ENCODE results near the gene C10orf95.
"Not testable (repeated sequence)": the region's sequence is repeated elsewhere in the genome, so short reads cannot be mapped to it uniquely, and the experiment has no call there.

C10orf95 gene

GRCh38 chr10:102465466-102465865, 14.1 kb upstream of the C10orf95 start:
- Histone ChIP-seq H3K36me3 (ENCODE audit: control insufficient read depth in 1 of 2, insufficient read depth in 2 of 2, low read length in 2 of 2) (no peaks in the 10 kb centered on the region), H3K9ac (ENCODE audit: low read depth in 1 of 2, low read length in 2 of 2) (no peak overlapping the region), H3K27me3 (ENCODE audit: control insufficient read depth in 1 of 2, insufficient read depth in 2 of 2, low read length in 2 of 2) (no peaks in the 10 kb centered on the region), H3K27ac (ENCODE audit: low read depth, low read length) (no peak overlapping the region), H3K9me3 (ENCODE audit: control insufficient read depth in 1 of 2, low read length in 2 of 2) (no peaks in the 10 kb centered on the region), H3K4me3 (ENCODE audit: low read depth in 1 of 2, low read length in 2 of 2) (no peak overlapping the region), H3K4me1 (ENCODE audit: control insufficient read depth in 1 of 2, insufficient read depth in 2 of 2, low read length in 2 of 2) (peaks cover 23 to 25% of the 10 kb centered on the region in 2 donors)

- H3K4me3 ChIP-seq (ENCODE audit: low read depth in 1 of 2, low read length in 2 of 2), result no peak overlapping the region
- peaks cover 23 to 25% of the 10 kb centered on the region in 2 donors for H3K4me1 ChIP-seq (ENCODE audit: control insufficient read depth in 1 of 2, insufficient read depth in 2 of 2, low read length in 2 of 2)
- no peaks in the 10 kb centered on the region for H3K27me3 ChIP-seq (ENCODE audit: control insufficient read depth in 1 of 2, insufficient read depth in 2 of 2, low read length in 2 of 2)
Measured at GRCh38 chr10:102463983-102464382, 12.6 kb upstream of the C10orf95 start.

GRCh38 chr10:102462512-102463054, 11.2 kb upstream of the C10orf95 start:
- peaks cover 23 to 25% of the 10 kb centered on the region in 2 donors for H3K4me1 ChIP-seq (ENCODE audit: control insufficient read depth in 1 of 2, insufficient read depth in 2 of 2, low read length in 2 of 2)
- no peak overlapping the region for H3K27ac ChIP-seq (ENCODE audit: low read depth, low read length)
- H3K9ac ChIP-seq (ENCODE audit: low read depth in 1 of 2, low read length in 2 of 2), result peak overlapping the region; percentile 1 to 30
- no peaks in the 10 kb centered on the region for H3K36me3 ChIP-seq (ENCODE audit: control insufficient read depth in 1 of 2, insufficient read depth in 2 of 2, low read length in 2 of 2)
- H3K27me3 ChIP-seq (ENCODE audit: control insufficient read depth in 1 of 2, insufficient read depth in 2 of 2, low read length in 2 of 2), result no peaks in the 10 kb centered on the region
- no peaks in the 10 kb centered on the region for H3K9me3 ChIP-seq (ENCODE audit: control insufficient read depth in 1 of 2, low read length in 2 of 2)
- peak overlapping the region; percentile 23 to 50 for H3K4me3 ChIP-seq (ENCODE audit: low read depth in 1 of 2, low read length in 2 of 2)

More at GRCh38 chr10:102463983-102464382, 12.6 kb upstream of the C10orf95 start:
- no peaks in the 10 kb centered on the region for H3K36me3 ChIP-seq (ENCODE audit: control insufficient read depth in 1 of 2, insufficient read depth in 2 of 2, low read length in 2 of 2)
- no peaks in the 10 kb centered on the region for H3K9me3 ChIP-seq (ENCODE audit: control insufficient read depth in 1 of 2, low read length in 2 of 2)
- no peak overlapping the region for H3K9ac ChIP-seq (ENCODE audit: low read depth in 1 of 2, low read length in 2 of 2)
- H3K27ac ChIP-seq (ENCODE audit: low read depth, low read length), result no peak overlapping the region

GRCh38 chr10:102461187-102462054, 10.1 kb upstream of the C10orf95 start:
- Histone ChIP-seq H3K27ac (ENCODE audit: low read depth, low read length) (no peak overlapping the region), H3K9me3 (ENCODE audit: control insufficient read depth in 1 of 2, low read length in 2 of 2) (no peaks in the 10 kb centered on the region), H3K27me3 (ENCODE audit: control insufficient read depth in 1 of 2, insufficient read depth in 2 of 2, low read length in 2 of 2) (no peaks in the 10 kb centered on the region), H3K36me3 (ENCODE audit: control insufficient read depth in 1 of 2, insufficient read depth in 2 of 2, low read length in 2 of 2) (peaks cover 0 to under 1% of the 10 kb centered on the region in 2 donors), H3K4me1 (ENCODE audit: control insufficient read depth in 1 of 2, insufficient read depth in 2 of 2, low read length in 2 of 2) (peaks cover 23 to 25% of the 10 kb centered on the region in 2 donors), H3K9ac (ENCODE audit: low read depth in 1 of 2, low read length in 2 of 2) (peak overlapping the region; percentile 71), H3K4me3 (ENCODE audit: low read depth in 1 of 2, low read length in 2 of 2) (peak overlapping the region; percentile 76 to 87)

GRCh38 chr10:102460836-102461186, 9.5 kb upstream of the C10orf95 start:
- peaks cover 0 to 7% of the 10 kb centered on the region in 2 donors for H3K36me3 ChIP-seq (ENCODE audit: control insufficient read depth in 1 of 2, insufficient read depth in 2 of 2, low read length in 2 of 2)
- H3K27ac ChIP-seq (ENCODE audit: low read depth, low read length), result no peak overlapping the region
- H3K4me1 ChIP-seq (ENCODE audit: control insufficient read depth in 1 of 2, insufficient read depth in 2 of 2, low read length in 2 of 2), result peaks cover 23 to 25% of the 10 kb centered on the region in 2 donors
- peak overlapping the region; percentile 76 to 87 for H3K4me3 ChIP-seq (ENCODE audit: low read depth in 1 of 2, low read length in 2 of 2)
- H3K9me3 ChIP-seq (ENCODE audit: control insufficient read depth in 1 of 2, low read length in 2 of 2), result no peaks in the 10 kb centered on the region
- H3K9ac ChIP-seq (ENCODE audit: low read depth in 1 of 2, low read length in 2 of 2), result peak overlapping the region; percentile 65 to 71
- H3K27me3 ChIP-seq (ENCODE audit: control insufficient read depth in 1 of 2, insufficient read depth in 2 of 2, low read length in 2 of 2), result no peaks in the 10 kb centered on the region

- Histone ChIP-seq H3K4me3 (ENCODE audit: low read depth in 1 of 2, low read length in 2 of 2) (no peak overlapping the region), H3K36me3 (ENCODE audit: control insufficient read depth in 1 of 2, insufficient read depth in 2 of 2, low read length in 2 of 2) (peaks cover 0 to 9% of the 10 kb centered on the region in 2 donors), H3K4me1 (ENCODE audit: control insufficient read depth in 1 of 2, insufficient read depth in 2 of 2, low read length in 2 of 2) (peaks cover 20 to 21% of the 10 kb centered on the region in 2 donors), H3K27me3 (ENCODE audit: control insufficient read depth in 1 of 2, insufficient read depth in 2 of 2, low read length in 2 of 2) (no peaks in the 10 kb centered on the region), H3K9me3 (ENCODE audit: control insufficient read depth in 1 of 2, low read length in 2 of 2) (no peaks in the 10 kb centered on the region), H3K9ac (ENCODE audit: low read depth in 1 of 2, low read length in 2 of 2) (no peak overlapping the region), H3K27ac (ENCODE audit: low read depth, low read length) (no peak overlapping the region)
Measured at GRCh38 chr10:102458656-102459055, 7.3 kb upstream of the C10orf95 start.

- Histone ChIP-seq H3K27ac (ENCODE audit: low read depth, low read length) (no peak overlapping the region), H3K4me3 (ENCODE audit: low read depth in 1 of 2, low read length in 2 of 2) (no peak overlapping the region), H3K9me3 (ENCODE audit: control insufficient read depth in 1 of 2, low read length in 2 of 2) (no peaks in the 10 kb centered on the region), H3K4me1 (ENCODE audit: control insufficient read depth in 1 of 2, insufficient read depth in 2 of 2, low read length in 2 of 2) (peaks cover 13% of the 10 kb centered on the region in 2 donors), H3K36me3 (ENCODE audit: control insufficient read depth in 1 of 2, insufficient read depth in 2 of 2, low read length in 2 of 2) (peaks cover 0 to 10% of the 10 kb centered on the region in 2 donors), H3K9ac (ENCODE audit: low read depth in 1 of 2, low read length in 2 of 2) (no peak overlapping the region), H3K27me3 (ENCODE audit: control insufficient read depth in 1 of 2, insufficient read depth in 2 of 2, low read length in 2 of 2) (no peaks in the 10 kb centered on the region)
Measured at GRCh38 chr10:102457591-102458150, 6.3 kb upstream of the C10orf95 start.

- Histone ChIP-seq H3K9me3 (ENCODE audit: control insufficient read depth in 1 of 2, low read length in 2 of 2) (no peaks in the 10 kb centered on the region), H3K27me3 (ENCODE audit: control insufficient read depth in 1 of 2, insufficient read depth in 2 of 2, low read length in 2 of 2) (no peaks in the 10 kb centered on the region), H3K4me1 (ENCODE audit: control insufficient read depth in 1 of 2, insufficient read depth in 2 of 2, low read length in 2 of 2) (peaks cover 8% of the 10 kb centered on the region in 2 donors), H3K36me3 (ENCODE audit: control insufficient read depth in 1 of 2, insufficient read depth in 2 of 2, low read length in 2 of 2) (peaks cover 0 to 13% of the 10 kb centered on the region in 2 donors), H3K27ac (ENCODE audit: low read depth, low read length) (no peak overlapping the region), H3K9ac (ENCODE audit: low read depth in 1 of 2, low read length in 2 of 2) (no peak overlapping the region), H3K4me3 (ENCODE audit: low read depth in 1 of 2, low read length in 2 of 2) (no peak overlapping the region)
Measured at GRCh38 chr10:102455893-102456471, 4.6 kb upstream of the C10orf95 start.

- H3K27me3 ChIP-seq (ENCODE audit: control insufficient read depth in 1 of 2, insufficient read depth in 2 of 2, low read length in 2 of 2); H3K9ac ChIP-seq (ENCODE audit: low read depth in 1 of 2, low read length in 2 of 2); H3K9me3 ChIP-seq (ENCODE audit: control insufficient read depth in 1 of 2, low read length in 2 of 2); H3K4me3 ChIP-seq (ENCODE audit: low read depth in 1 of 2, low read length in 2 of 2); H3K27ac ChIP-seq (ENCODE audit: low read depth, low read length): not testable (repeated sequence)
- Histone ChIP-seq H3K36me3 (ENCODE audit: control insufficient read depth in 1 of 2, insufficient read depth in 2 of 2, low read length in 2 of 2) (peaks cover 0 to 13% of the 10 kb centered on the region in 2 donors), H3K4me1 (ENCODE audit: control insufficient read depth in 1 of 2, insufficient read depth in 2 of 2, low read length in 2 of 2) (peaks cover 9 to 12% of the 10 kb centered on the region in 2 donors)
Measured at GRCh38 chr10:102454662-102455487, 3.5 kb upstream of the C10orf95 start.

Data from duodenal mucosa (tissue), 2 donors.